ENCODE data around the gene TYSND1.
"Not testable (repeated sequence)": the region's sequence is repeated elsewhere in the genome, so short reads cannot be mapped to it uniquely, and the experiment has no call there.

The TYSND1 gene

DNA sequence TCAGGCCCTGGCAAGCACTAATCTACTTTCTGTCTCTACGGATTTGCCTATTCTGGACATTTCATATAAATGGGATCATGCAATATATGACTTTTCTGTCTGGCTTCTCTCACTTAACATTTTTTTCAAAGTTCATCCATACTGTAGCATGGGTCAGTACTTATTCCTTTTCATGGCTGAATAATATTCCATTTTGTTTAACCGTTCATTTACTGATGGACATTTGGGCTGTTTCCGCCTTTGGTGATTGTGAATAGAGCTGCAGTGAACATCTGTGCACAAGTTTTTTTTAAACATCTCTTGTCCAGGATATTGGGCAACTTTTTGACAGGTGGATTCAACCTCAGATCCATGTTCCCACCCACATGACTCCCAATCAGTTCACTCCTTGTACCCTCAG is 44.8 kb downstream of the TYSND1 start:
- TF ChIP-seq CTCF (IDR thresholded peaks at IDR 0.05), result no peak
- no peak for TF ChIP-seq ZFX (IDR thresholded peaks at IDR 0.05; ENCODE audit: borderline replicate concordance)
- H3K27ac ChIP-seq, result no peak overlapping the region

GRCh38 chr10:70101068-70101562 is 45.4 kb downstream of the TYSND1 start:
- not testable (repeated sequence) for H3K27ac ChIP-seq

DNA sequence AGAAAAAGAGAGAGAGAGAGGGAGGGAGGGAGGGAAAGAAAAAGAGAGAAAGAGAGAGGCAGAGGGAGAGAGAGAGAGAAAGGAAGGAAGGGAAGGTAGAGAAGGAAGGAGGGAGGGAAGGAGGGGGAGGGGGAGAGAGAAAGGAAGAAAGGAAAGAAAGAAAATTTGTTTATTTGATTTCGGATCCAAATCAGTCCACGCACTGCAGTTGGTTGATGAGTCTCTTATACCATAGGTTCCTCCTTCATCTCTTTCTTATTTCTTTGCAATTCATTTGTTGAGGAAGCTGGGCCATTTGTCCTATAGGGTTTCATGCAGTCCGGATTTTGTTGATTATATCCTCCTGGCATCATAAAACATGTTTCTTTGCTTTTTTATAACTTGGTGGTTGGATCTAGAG is 48.2 kb downstream of the TYSND1 start:
- TF ChIP-seq CTCF (IDR thresholded peaks at IDR 0.05), result no peak
- no peak for TF ChIP-seq ZFX (IDR thresholded peaks at IDR 0.05; ENCODE audit: borderline replicate concordance)
- no peak overlapping the region for H3K27ac ChIP-seq

- TF ChIP-seq CTCF (IDR thresholded peaks at IDR 0.05) (no peak), ZFX (IDR thresholded peaks at IDR 0.05; ENCODE audit: borderline replicate concordance) (no peak)
- no peak overlapping the region for H3K27ac ChIP-seq
These were observed 49.0 kb downstream of the TYSND1 start for GRCh38 chr10:70097459-70097858.

- no peak for TF ChIP-seq CTCF (IDR thresholded peaks at IDR 0.05)
- H3K27ac ChIP-seq, result no peak overlapping the region
These were observed 49.6 kb downstream of the TYSND1 start for GRCh38 chr10:70096705-70097420.

GRCh38 chr10:70096016-70096704 is 50.3 kb downstream of the TYSND1 start:
- TF ChIP-seq CTCF (IDR thresholded peaks at IDR 0.05) (no peak), ZFX (IDR thresholded peaks at IDR 0.05; ENCODE audit: borderline replicate concordance) (no peak)
- no peak overlapping the region for H3K27ac ChIP-seq

- H3K27ac ChIP-seq, result no peak overlapping the region
- TF ChIP-seq ZFX (IDR thresholded peaks at IDR 0.05; ENCODE audit: borderline replicate concordance), result no peak
- no peak for TF ChIP-seq CTCF (IDR thresholded peaks at IDR 0.05)
These were observed 52.2 kb downstream of the TYSND1 start for GRCh38 chr10:70094250-70094649.
